Aorta (tissue), 5 donors: ENCODE results near the gene RHOBTB3. TPM values are rescaled to one million over a fixed set of nuclear protein-coding genes. Genes with fewer than 3 reads are reported as not detected.
A peak's percentile ranks its signal among the peaks of the same experiment; 100 is the strongest.

Experiments used
- ATAC-seq: fragments of 200-7000 bp; cut with Tn5 transposase; one replicate; pipeline ENCODE4 v1.9.1; 2022; ENCODE audit warnings: moderate library complexity; ENCODE audit not compliant: low FRiP score
- DNase-seq, 2 donors: peaks; one replicate each; pipeline ENCODE4 v3.0.0-alpha.2; 2020
- H3K27ac ChIP-seq, 2 donors: one replicate each; pipeline ENCODE4 v1.5.1; 2013; ENCODE audit warnings: low read length in 2 of 2, mild to moderate bottlenecking in 2 of 2, moderate library complexity in 2 of 2, control low read depth in 1 of 2, inconsistent platforms in 1 of 2, low read depth in 1 of 2
- H3K27me3 ChIP-seq, 2 donors: one replicate each; pipeline ENCODE4 v1.6.1; 2013; ENCODE audit warnings: control low read depth in 1 of 2, low read length in 1 of 2, mild to moderate bottlenecking in 1 of 2, moderate library complexity in 1 of 2; ENCODE audit not compliant: insufficient read depth in 2 of 2, control insufficient read depth in 1 of 2
- H3K36me3 ChIP-seq, 2 donors: one replicate each; pipeline ENCODE4 v1.6.1; 2013; ENCODE audit warnings: control low read depth in 1 of 2, low read length in 1 of 2, mild to moderate bottlenecking in 1 of 2; ENCODE audit not compliant: insufficient read depth in 2 of 2, control insufficient read depth in 1 of 2
- H3K4me1 ChIP-seq, 2 donors: one replicate each; pipeline ENCODE4 v1.6.1; 2013; ENCODE audit warnings: low read length in 2 of 2, control low read depth in 1 of 2, mild to moderate bottlenecking in 1 of 2, moderate library complexity in 1 of 2; ENCODE audit not compliant: insufficient read depth in 2 of 2, control insufficient read depth in 1 of 2
- H3K4me3 ChIP-seq, 2 donors: one replicate each; pipeline ENCODE4 v1.5.1; 2013; ENCODE audit warnings: low read length in 2 of 2, control low read depth in 1 of 2, mild to moderate bottlenecking in 1 of 2
- H3K9me3 ChIP-seq: one replicate; pipeline ENCODE4 v1.6.1; 2013; ENCODE audit warnings: mild to moderate bottlenecking, low read length; ENCODE audit not compliant: control insufficient read depth
- WGBS, 2 donors: extraction: QIAGEN DNeasy Blood & Tissue Kit; methylation state at CpG; one replicate each; pipeline ENCODE4 v1.1.7; 2013; 5-methylcytosine and 5-hydroxymethylcytosine counted together
- intact Hi-C, 2 donors: fragments of 100-400 bp; cut with DNase I; formaldehyde crosslinking; loops; one replicate each; pipeline versions ENCODE4 v1.14.2 to v1.15.0; 2022
- polyA plus RNA-seq, 2 donors: library from polyadenylated mRNA; stranded (reverse); fragments of 200-250 nt; gene quantifications; one replicate each; pipeline ENCODE4 v1.2.3, GENCODE V29; 2013
- total RNA-seq, 2 donors: library from RNA; stranded (reverse); fragmentation: NEBNext Ultra II Directional; extraction: Animal tissue kit (Norgen Biotek cat#: 25700); gene quantifications; one replicate each; pipeline ENCODE4 v1.2.1, GENCODE V29; 2021
- donor health status: healthy with polysubstance abuse.
- donor health status: Bipolar disorder and iron deficiency.
- donor health status: DM: no; HTN: no; CAD: no.
- donor health status: DM: no; HTN: no; CAD: no.
- donor health status: DM: yes; HTN: yes; CAD: no.

RHOBTB3 gene
- total and polyA plus RNA-seq, 4 donors, result 11.8 to 53.2 (median 25.1) TPM

GRCh38 chr5:95780597-95780996, 49.5 kb downstream of the RHOBTB3 start:
- Histone ChIP-seq H3K27me3 (no peaks in the 10 kb centered on the region), H3K4me1 (no peaks in the 10 kb centered on the region), H3K27ac (peak overlapping the region in 1 of 2 donors; percentile 8), H3K4me3 (no peak overlapping the region), H3K9me3 (no peaks in the 10 kb centered on the region), H3K36me3 (no peaks in the 10 kb centered on the region)
- WGBS, 2 donors, result 92 to 95% methylated on average over 7 of the region's 7 CpGs
- intact Hi-C loops, result loop anchor here in 1 of 2 donors (10.0 kb wide), 1 partner anchor 824 kb away; no protein-coding TSS in a partner anchor
- ATAC-seq (no peak), DNase-seq (no peak)

GRCh38 chr5:95781101-95781583, 50.0 kb downstream of the RHOBTB3 start:
- H3K27ac ChIP-seq, result no peak overlapping the region
- H3K27me3 ChIP-seq, result no peaks in the 10 kb centered on the region
- ATAC-seq (peak; percentile 96), DNase-seq (peak; percentile 86 to 88)
- 3 to 4% methylated on average over 4 of the region's 4 CpGs for WGBS, 2 donors
- no peaks in the 10 kb centered on the region for H3K9me3 ChIP-seq
- H3K4me3 ChIP-seq, result no peak overlapping the region
- no peaks in the 10 kb centered on the region for H3K4me1 ChIP-seq
- intact Hi-C loops, result loop anchor here (1.0 to 10.0 kb wide), 2 partner anchors 66 to 824 kb away; no protein-coding TSS in a partner anchor
- no peaks in the 10 kb centered on the region for H3K36me3 ChIP-seq

- WGBS, 2 donors, result 90 to 94% methylated on average over 4 of the region's 4 CpGs
These were observed 51.0 kb downstream of the RHOBTB3 start for GRCh38 chr5:95782181-95782580.

GRCh38 chr5:95783661-95784060, 52.5 kb downstream of the RHOBTB3 start:
- no peaks in the 10 kb centered on the region for H3K9me3 ChIP-seq
- no peak overlapping the region for H3K27ac ChIP-seq
- no peak for DNase-seq
- no peaks in the 10 kb centered on the region for H3K4me1 ChIP-seq
- no peaks in the 10 kb centered on the region for H3K36me3 ChIP-seq
- no peak overlapping the region for H3K4me3 ChIP-seq
- intact Hi-C loops, result loop anchor here in 1 of 2 donors (10.0 kb wide), 1 partner anchor 821 kb away; no protein-coding TSS in a partner anchor
- H3K27me3 ChIP-seq, result no peaks in the 10 kb centered on the region
- ATAC-seq, result no peak
- WGBS, 2 donors, result 92 to 95% methylated on average over 3 of the region's 3 CpGs

More at GRCh38 chr5:95782181-95782580, 51.0 kb downstream of the RHOBTB3 start:
- no peaks in the 10 kb centered on the region for H3K36me3 ChIP-seq
- no peaks in the 10 kb centered on the region for H3K4me1 ChIP-seq
- H3K27ac ChIP-seq, result no peak overlapping the region
- no peaks in the 10 kb centered on the region for H3K27me3 ChIP-seq
- intact Hi-C loops, result loop anchor here in 1 of 2 donors (10.0 kb wide), 1 partner anchor 823 kb away; no protein-coding TSS in a partner anchor
- DNase-seq, result no peak
- no peaks in the 10 kb centered on the region for H3K9me3 ChIP-seq
- H3K4me3 ChIP-seq, result no peak overlapping the region
- ATAC-seq, result no peak

- 93 to 94% methylated on average over 9 of the region's 9 CpGs for WGBS, 2 donors
- intact Hi-C loops, result loop anchor here in 1 of 2 donors (10.0 kb wide), 1 partner anchor 820 kb away; no protein-coding TSS in a partner anchor
- Histone ChIP-seq H3K4me3 (no peak overlapping the region), H3K27ac (no peak overlapping the region), H3K4me1 (no peaks in the 10 kb centered on the region), H3K9me3 (no peaks in the 10 kb centered on the region), H3K36me3 (no peaks in the 10 kb centered on the region), H3K27me3 (no peaks in the 10 kb centered on the region)
- ATAC-seq (no peak), DNase-seq (no peak)
These were observed 53.6 kb downstream of the RHOBTB3 start for GRCh38 chr5:95784514-95785302.

GRCh38 chr5:95786821-95787418, 55.8 kb downstream of the RHOBTB3 start:
- intact Hi-C loops, result loop anchor here in 1 of 2 donors (10.0 kb wide), 1 partner anchor 818 kb away; no protein-coding TSS in a partner anchor

GRCh38 chr5:95788493-95788892, 57.4 kb downstream of the RHOBTB3 start:
- Histone ChIP-seq H3K27me3 (no peaks in the 10 kb centered on the region), H3K4me3 (no peak overlapping the region), H3K9me3 (no peaks in the 10 kb centered on the region), H3K4me1 (no peaks in the 10 kb centered on the region), H3K27ac (no peak overlapping the region), H3K36me3 (no peaks in the 10 kb centered on the region)
- DNase-seq, result no peak
- ATAC-seq, result no peak
- intact Hi-C loops, result loop anchor here in 1 of 2 donors (10.0 kb wide), 1 partner anchor 816 kb away; no protein-coding TSS in a partner anchor
- WGBS, 2 donors, result 90 to 92% methylated on average over 8 of the region's 8 CpGs

More at GRCh38 chr5:95786821-95787418, 55.8 kb downstream of the RHOBTB3 start:
- 94 to 97% methylated on average over 3 of the region's 3 CpGs for WGBS, 2 donors
- Histone ChIP-seq H3K27ac (no peak overlapping the region), H3K9me3 (no peaks in the 10 kb centered on the region), H3K27me3 (no peaks in the 10 kb centered on the region), H3K4me3 (no peak overlapping the region), H3K36me3 (no peaks in the 10 kb centered on the region), H3K4me1 (no peaks in the 10 kb centered on the region)
- no peak for ATAC-seq
- no peak for DNase-seq

- intact Hi-C loops, result no loop called here
- H3K4me3 ChIP-seq, result no peak overlapping the region
- DNase-seq, result no peak
- no peaks in the 10 kb centered on the region for H3K9me3 ChIP-seq
- no peak for ATAC-seq
- no peaks in the 10 kb centered on the region for H3K27me3 ChIP-seq
- WGBS, 2 donors, result 85 to 87% methylated on average over 6 of the region's 6 CpGs
- H3K27ac ChIP-seq, result no peak overlapping the region
- H3K4me1 ChIP-seq, result no peaks in the 10 kb centered on the region
- no peaks in the 10 kb centered on the region for H3K36me3 ChIP-seq
These were observed 60.6 kb downstream of the RHOBTB3 start for GRCh38 chr5:95791751-95792150.
